Activated T-cell treated with anti-CD3 and anti-CD28 coated beads, Interleukin-2, amount 50 U/mL, for 1 hour (primary cell): Measurements from ENCODE around the gene FTO.

ENCODE experiments used
- DNase-seq: peaks from one replicate; pipeline ENCODE4 v3.0.0-alpha.2; 2020

The FTO gene

DNA sequence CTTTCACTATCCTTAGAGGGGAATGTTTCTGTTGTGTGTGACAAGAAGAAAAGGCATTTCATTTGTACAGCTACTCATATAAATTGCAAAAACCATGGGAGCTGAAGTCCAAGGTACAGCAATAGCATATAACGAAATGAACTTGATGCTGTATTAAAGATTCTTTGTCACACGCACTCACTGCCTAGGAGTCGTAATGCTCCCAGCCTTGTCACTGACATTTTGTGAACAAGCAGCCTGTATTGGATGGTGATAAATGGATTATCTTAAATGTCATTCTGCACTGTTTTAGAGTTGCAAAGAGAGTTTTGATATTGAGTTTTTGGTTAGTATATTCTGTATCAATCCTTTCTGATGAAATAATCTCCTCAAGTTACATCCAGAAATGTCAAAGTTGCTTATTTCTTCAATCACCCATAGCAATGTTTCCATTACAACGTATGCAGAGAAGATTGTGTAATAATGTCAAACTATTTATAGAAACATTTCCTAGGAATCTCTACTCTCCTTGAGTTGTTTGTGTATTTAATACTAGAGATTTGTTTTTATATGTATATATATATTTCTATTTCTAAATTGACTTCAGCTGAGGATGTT is 270.6 kb downstream of the FTO start:
- DNase-seq, result no peak

DNA sequence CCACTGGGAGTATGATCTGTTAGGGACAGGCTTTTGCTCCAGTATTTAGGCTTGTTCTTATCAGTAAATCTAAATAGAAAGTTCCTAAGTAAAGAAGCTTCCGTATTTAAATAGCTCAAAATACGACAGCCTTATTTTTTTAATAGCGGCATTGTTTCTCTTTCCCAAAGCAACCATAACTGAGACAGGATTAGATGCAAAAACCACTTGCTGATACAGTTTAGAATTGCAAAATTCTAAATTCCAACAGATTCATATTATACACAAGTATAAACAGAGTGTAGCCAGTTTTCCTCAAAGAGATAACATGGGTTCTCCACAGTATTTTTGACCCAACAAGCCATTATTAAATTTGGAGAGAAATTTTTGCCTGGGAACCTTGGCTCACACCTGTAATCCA is 276.7 kb downstream of the FTO start:
- no peak for DNase-seq

DNA sequence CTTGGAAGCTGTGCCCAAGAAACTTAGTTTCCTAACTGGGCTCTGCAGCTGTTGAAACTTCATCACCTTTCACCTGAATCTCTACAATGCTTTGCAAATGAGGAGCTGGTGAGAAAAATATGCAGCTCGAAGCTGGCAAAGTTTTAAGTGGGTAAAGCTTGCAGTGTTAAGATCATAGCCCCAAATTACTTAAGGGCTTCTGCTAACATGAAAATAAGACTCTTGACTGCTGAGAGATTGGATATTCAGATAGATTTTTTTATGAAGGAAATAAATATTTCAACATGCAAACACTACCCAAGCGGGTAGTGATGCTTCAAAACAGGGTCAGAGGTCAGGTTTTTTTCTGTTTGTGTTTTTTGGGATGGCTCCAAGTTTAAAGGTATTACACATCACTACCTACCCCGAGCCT is 278.7 kb downstream of the FTO start:
- DNase-seq, result no peak

DNA sequence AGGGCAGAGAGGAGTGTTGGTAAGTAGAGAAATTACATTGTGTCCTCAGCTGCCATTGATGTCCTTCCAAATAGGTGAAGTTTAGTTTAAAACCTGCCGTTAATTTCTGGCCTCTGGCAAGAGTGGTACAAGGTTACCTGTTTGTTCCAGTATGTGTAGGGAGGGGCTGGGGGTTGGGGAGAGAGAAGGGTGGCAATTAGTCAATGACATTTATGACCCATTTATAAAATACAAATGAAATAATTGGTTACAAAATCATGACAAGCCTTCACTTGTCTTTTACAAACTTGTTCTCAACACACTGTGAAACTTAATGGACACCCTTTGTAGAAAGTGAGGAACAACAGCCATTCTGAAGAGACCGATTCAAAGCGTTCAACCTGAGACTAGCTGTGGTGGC is 281.0 kb downstream of the FTO start:
- no peak for DNase-seq

DNA sequence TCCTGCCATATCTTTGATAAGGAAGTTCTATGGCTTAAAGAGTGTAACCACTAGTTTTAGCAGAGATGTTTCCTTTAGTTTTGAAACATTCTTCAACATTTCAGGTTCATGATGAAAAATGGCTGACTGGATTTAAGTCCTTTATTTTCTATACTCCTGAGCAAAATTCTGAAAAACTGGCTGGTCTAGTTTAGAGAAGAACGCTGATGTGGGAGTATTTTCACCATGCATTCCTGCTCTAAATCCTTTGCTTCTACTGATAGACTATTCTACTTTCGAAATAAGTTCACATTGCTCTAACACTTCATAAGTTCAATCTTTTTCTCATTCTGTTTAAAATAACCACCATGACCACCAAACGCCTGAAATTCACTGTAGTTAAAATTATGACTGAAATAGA is 281.9 kb downstream of the FTO start:
- no peak for DNase-seq

DNA sequence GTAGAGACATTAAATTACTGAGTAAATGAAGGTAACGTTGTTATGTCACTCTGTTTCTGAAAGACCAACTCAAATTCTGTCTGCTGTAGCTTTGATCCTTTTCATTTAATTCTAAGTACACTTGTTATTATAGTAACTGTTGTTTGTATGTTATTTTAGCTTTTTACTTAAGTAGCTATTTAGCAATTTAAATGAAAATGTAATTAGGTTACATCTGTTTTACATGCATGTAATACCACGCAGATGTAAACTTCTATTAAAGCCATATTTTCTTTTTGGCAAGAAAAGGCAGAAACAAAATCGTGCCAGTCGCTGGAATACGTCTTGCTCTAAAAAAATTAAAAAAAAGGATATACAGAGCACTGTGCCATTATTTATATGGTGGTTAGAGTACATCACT is 282.8 kb downstream of the FTO start:
- no peak for DNase-seq

DNA sequence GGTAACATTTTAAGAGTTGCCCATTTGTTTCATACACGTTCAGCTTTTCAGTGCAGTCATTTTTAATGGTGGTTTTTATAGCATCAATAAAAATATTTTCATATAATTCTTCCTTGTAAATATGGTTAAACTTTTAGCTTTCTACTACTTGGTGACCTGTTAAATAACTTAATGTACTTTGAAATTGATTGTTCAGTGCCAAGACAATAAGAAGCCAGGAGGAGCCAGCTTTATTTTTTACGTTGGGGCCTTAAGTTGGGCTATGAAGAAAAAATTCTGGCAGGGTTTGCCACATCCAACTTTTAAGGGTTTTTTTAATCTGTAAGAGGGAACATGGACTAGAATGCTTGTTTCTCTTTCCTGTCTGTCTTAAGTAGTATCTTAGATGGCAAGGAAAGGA is 284.2 kb downstream of the FTO start:
- DNase-seq, result no peak

DNA sequence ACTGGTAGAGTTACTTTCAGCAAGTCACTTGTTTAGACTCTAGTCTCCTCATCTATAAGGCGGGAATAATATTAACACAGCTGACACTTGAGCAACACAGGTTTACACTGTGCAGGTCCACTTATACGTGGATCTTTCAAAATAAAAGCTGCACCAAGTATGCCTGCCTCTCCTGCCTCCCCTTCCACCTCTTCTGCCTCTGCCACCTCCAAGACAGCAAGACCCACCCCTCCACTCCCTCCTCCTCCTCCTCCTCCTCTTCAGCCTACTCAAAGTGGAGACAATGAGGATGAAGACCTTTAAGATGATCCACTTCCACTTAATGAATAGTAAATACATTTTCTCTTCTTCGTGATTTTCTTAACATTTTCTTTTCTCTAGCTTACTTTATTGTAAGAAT is 285.6 kb downstream of the FTO start:
- DNase-seq, result no peak

DNA sequence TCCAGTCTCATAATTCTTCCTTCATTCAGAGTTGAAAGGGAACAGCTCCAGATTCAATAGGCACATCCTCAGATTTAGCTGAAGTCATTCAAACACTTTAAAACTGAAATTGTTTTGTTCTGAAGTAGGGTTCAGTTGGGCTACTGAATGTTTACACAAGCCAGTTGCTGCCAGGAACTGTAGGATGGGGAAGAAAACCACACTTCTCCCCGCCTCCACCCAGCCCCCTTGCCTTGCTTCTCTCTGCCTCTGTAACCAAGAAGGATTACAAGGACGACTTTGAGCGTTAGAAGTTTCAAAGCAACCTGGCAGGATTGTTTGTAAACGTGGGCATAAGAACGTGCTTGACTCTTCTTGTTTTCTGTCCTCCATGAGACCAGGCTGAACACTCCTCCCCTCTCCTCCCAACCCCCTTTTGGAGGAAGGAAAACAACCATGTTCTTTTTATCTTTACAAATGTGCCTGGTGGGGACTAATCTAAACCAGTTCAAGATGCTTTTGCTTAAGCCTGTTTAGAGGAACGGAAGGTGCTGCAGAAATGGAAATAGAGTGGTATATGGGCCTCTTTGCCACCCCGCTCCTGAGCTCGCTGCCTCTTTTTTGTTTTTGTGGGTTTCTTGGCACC is 287.9 kb downstream of the FTO start:
- no peak for DNase-seq

DNA sequence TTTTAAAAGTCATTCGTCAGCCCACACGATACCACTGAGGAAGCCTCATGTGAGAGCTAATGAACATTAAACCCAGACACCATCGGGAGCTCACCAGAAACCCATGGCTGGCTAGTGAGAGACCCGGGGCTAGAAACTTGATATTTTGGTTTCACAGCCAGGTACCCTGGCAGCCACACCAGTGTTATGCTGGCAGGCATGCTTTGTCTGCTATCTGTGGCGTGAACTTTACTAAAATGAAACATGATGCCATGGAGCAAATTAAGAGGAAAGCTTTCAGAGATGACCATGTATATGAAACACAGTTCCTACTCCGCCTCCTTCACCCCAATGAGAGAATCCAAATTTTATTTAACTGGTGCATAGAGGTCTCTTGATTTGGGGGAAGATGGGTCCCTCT is 291.4 kb downstream of the FTO start:
- DNase-seq, result no peak

DNA sequence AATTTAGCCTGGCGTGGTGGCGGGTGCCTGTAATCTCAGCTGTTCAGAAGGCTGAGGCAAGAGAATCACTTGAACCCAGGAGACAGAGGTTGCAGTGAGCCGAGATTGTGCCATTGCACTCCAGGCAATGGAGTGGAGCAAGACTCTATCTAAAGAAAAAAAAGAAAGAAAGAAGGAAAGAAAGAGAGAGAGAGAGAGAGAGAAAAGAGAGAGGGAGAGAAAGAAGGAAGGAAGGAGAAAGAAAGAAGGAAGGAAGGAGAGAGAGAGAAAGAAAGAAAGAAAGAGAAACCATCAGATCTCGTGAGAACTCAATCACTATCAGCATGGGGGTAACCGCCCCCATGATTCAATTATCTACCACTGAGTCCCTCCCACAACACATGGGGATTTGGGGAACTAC is 293.0 kb downstream of the FTO start:
- DNase-seq, result no peak

DNA sequence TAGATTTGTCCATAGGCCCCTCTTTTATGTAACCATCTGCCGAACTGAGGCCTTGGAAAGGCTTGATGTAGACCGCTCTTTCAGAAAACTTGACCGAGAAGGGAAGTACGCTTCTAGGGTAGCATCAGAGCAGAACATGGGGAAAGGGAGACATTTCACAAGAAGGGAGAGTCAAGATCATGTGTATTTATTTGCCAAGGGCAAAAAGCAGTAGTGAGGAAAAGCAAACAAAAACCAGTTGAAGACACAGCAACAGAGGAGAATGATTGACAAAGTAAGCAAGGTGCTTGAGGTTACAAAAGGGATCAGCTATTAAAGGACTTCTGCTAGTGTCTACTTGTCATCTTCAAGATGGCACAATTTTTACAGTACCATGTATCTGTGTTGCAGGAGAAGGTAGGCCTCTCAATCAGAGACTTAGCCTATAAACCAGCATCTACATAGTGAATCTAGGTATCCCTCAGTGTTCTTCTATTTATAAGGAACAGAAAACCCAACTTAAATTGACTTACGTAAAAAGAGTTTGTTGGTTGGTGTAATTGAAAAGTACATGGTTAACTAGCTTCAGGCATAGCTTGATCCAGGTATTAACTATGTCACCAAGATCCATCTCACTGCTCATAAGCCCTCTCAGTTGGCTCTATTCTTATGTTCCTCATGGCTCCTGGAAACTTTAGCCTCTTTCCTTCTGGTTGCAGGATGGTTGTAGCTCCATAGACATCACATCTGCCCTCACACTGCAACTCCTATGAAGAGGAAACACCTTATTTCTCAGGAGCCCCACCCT is 294.3 kb downstream of the FTO start:
- no peak for DNase-seq

DNA sequence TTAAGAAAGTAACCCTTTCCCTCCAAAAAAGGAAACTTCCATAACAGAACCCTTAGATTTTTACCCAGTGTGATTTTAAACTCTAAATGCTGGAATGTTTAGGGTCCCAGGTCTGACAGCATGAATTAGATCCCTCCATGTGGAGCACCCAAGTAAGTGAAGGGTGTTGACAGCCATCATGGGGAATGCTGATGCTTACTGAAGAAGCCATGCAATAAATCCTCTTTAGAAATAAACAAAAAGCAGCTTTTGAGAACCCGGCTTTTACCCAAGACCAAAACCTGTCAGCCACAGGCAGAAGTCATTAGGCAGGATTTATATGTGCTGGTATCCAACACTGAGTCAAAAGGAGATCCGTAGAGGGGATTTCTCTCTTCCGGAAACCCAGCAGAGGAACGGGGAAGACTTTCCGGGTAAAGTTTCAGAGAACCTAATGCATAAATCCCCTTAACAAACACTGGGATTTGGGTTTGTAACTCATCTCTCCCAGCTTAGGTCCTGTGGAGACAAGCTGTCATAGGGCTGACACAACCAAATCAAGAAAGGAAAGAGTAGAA is 295.1 kb downstream of the FTO start:
- DNase-seq, result no peak

DNA sequence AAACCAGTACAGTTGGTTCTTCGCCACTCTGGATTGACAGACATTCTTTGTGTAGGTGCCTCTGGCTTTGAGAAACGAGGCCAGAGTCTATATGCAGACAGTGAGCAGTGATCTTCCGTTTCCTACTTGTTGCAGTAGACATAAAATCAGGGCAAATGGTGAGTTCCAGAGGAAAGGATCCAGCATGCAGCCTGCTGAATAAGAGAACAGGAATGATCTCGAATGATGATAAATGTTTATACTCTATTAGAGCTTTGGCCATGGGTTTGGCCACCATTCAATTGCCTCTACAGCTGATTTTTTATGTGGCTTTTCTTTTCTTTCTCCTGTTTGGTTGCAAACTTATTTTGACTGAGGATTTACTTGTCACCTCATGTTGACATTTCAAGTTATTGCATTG is 295.9 kb downstream of the FTO start:
- DNase-seq, result no peak

DNA sequence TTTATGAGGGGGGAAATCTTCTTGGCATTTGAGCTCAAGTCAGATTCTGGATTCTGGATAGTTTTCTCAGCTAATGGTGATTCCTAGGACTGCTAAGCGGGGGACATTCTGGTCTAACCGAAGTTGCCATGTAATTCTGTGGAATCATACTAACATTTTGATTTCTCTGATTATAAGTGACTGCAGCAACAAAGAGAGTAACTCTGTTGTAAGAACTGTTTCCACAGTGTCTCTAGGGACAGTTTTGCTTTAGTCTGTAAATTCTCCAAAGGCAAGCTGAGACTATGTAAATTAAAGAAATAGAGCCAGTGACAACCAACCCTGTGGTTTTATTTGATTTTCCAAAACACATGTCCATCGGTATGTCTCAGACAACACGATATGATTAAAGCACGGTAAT is 296.4 kb downstream of the FTO start:
- no peak for DNase-seq

DNA sequence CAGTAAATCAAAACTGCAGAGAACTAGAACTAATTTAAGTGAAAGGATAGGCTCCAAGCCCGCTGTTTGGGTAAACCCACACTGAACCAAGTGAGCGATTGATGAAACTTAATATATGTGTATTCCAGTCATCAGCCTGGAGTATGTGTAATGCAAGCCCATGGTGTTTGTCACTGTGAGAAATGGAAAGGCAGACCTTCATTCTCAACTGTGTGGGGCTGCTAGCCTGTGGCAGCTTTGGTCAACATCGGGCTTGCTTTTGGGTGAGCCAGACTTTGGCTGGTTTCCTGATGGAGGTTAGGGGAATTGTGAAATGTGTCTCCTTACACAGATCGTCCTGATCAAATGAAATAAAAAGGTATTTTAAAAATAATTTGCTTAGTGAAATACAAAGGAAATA is 302.7 kb downstream of the FTO start:
- no peak for DNase-seq

DNA sequence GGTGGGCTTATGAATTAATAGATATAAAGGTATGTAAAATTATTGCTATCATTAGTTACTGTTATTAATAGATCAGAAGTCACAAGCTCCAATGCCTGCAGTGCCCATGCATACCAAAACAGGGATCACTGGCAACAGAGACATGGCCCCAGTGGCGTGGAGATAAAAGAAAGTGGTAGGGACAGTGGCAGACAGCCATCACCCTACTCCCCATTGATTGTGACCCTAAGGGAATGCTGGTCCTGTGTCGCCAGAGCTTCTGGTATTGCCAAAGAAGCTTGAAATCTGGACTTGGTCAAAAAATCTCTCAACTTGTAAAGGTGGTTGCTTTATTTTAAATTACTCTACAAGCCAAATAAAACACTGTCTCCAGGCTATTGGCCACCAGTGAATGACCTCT is 303.5 kb downstream of the FTO start:
- no peak for DNase-seq

DNA sequence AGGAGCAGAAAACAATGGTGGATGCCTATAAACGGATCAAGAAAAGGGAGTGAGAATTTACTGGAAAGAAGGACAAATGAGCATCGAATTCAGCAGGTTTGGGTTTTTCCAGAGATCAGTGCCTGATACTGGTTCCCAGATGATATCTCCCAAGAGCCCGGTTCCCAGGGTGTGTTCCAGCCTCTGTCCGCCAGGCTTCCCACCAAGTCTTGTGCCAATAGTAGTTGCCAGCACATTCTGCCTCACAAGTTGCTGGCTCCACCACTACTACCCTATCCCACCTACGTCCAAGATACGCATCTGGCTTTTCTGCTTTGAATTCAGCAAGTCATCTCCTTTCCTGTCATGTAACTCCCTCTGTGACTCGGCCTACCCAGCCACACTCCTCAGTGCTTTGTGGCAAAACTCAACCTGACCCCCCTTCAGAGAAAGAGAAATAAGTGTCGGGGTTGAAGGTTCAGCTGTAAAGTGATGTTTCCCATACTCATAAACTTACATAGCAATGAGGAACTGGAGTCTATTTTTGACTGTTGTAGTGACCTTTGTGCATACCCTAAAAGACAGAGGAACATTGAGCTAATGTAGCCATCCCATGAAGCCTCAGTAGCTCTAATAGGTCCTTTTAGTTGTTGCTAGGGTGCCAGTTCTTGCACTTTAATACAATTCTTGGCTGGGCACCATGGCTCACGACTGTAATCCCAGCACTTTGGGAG is 305.7 kb downstream of the FTO start:
- no peak for DNase-seq

DNA sequence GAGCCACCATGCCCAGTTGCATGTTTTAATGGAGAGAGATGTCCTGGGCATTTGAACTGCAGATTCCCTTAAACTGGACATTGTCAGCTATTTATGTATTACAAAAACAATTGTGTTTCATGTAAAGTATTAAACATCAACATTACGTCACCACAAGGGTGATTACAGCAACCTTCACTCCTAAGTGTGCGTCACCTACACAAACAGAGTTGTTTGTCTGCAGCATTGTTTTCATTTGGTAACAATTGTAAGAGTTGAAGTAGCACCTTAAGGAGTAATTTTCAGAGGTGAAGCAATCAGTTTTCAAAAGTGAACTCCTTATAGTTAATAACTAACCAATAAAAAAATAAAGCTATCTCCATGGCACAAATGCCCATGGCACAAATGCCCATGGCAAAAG is 311.2 kb downstream of the FTO start:
- DNase-seq, result no peak

DNA sequence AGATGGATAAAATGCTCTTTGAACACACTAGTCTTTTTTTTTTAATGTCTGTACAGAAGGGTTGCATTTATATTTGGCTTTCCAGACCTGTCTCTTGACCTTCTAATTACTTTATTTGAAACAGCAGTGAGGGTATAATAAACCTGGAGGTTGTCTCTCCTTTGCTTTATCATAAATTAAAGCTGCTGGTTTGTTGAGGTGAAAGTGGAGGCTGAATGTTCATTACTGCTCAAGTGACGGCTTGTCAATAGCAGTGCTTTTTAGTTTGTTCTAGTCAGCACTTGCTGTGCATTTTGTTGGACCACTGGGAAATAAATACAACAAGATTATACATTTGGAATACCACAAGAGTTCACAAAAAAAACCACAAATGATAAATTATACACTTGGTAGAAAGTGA is 318.4 kb downstream of the FTO start:
- no peak for DNase-seq

DNA sequence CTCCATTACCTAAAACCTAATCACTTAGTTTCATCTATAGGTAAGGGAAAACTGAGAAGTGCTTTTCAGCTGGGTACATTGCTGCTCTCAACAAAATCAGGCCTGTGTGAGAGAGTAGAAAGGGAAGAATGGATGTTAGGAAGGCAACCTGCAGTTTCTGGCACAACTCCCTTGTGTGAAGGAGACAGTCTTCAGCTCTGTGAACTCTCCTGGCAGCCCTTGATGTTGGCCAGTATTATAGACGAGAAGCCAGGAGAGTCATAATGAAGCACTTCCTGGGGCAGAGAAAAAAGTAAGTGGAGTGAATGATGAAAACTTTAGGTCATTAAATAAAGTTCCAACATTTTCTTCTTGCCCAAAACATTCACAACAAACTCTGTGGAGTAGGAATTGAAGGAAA is 322.5 kb downstream of the FTO start:
- DNase-seq, result no peak

DNA sequence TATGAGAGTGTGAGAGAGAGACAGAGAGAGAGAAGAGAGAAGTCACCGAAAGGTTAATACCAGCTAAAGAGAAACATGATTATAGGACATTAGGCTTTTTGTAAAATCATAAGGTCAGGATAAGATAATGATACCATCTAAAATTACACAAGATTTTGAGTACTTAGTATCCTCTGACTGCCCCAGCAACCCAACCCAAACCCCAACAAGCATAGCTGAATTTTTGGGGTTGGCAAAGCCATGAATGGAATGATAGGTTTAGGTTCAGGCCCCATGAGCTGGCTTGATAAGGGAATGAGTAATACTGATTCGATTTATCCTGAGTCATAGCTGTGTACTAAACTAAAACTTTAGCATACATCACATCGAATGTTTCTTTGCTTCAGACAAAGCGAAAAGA is 323.1 kb downstream of the FTO start:
- no peak for DNase-seq

DNA sequence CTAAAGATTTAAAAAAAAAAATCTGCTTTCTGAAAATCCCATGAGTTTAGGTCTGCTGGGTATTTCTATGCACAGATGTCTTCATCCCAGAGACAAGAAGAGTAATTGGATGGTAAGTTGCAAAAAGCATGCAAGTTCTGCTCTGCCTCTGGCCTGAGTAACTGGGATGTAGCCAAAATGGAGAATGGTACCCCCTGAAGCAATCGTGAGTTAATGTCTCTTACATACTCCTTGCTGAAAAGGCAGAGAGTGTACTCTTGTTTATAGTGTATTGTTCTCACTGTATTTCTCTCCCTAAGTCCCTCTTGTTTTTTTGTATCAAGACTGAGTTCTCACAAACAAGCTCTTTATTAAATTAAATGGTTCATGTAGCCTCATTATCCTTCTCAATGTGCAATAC is 323.6 kb downstream of the FTO start:
- no peak for DNase-seq

DNA sequence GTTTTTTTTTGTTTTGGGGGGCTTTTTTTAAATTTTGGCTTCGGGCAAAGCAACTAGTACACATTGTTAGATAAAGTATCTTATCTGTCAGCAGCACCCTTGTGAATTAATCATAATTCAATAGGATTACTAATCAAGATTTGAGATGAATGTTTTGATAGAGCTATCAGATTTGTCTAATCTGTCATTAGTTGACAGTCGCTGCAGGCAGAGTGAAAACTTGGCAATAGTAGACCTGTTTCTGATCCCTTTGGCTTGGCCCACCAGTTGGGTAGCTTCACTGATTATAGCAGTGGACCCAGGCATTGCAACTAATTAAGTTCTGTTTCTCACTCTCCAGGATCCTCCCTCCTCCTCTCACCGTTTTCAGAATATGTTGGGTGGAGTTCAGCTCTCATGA is 324.0 kb downstream of the FTO start:
- no peak for DNase-seq
